ENCODE data around the gene PLCG2. TPM values are rescaled to one million over a fixed set of nuclear protein-coding genes. Genes with fewer than 3 reads are reported as not detected.

Gene PLCG2
- total RNA-seq, 1 donor from 2014 or later = 1.7 TPM

- Mint-ChIP-seq H3K27ac (ENCODE audit: unreplicated experiment) (no peak overlapping the region), H3K9me3 (peaks cover 5% of the 10 kb centered on the region), H3K36me3 (ENCODE audit: low read depth) (no peaks in the 10 kb centered on the region), H3K27me3 (ENCODE audit: low read depth) (peaks cover 9% of the 10 kb centered on the region), H3K4me1 (peaks cover 13% of the 10 kb centered on the region), H3K4me3 (no peak overlapping the region)
- TF ChIP-seq, protein P1, sequence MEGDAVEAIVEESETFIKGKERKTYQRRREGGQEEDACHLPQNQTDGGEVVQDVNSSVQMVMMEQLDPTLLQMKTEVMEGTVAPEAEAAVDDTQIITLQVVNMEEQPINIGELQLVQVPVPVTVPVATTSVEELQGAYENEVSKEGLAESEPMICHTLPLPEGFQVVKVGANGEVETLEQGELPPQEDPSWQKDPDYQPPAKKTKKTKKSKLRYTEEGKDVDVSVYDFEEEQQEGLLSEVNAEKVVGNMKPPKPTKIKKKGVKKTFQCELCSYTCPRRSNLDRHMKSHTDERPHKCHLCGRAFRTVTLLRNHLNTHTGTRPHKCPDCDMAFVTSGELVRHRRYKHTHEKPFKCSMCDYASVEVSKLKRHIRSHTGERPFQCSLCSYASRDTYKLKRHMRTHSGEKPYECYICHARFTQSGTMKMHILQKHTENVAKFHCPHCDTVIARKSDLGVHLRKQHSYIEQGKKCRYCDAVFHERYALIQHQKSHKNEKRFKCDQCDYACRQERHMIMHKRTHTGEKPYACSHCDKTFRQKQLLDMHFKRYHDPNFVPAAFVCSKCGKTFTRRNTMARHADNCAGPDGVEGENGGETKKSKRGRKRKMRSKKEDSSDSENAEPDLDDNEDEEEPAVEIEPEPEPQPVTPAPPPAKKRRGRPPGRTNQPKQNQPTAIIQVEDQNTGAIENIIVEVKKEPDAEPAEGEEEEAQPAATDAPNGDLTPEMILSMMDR (conservative IDR thresholded peaks at IDR 0.05) = no peak
- DNase-seq (ENCODE audit: low read depth, low spot score) = no peak
These were observed 38.2 kb downstream of the PLCG2 start for GRCh38 chr16:81817296-81817695.

DNA sequence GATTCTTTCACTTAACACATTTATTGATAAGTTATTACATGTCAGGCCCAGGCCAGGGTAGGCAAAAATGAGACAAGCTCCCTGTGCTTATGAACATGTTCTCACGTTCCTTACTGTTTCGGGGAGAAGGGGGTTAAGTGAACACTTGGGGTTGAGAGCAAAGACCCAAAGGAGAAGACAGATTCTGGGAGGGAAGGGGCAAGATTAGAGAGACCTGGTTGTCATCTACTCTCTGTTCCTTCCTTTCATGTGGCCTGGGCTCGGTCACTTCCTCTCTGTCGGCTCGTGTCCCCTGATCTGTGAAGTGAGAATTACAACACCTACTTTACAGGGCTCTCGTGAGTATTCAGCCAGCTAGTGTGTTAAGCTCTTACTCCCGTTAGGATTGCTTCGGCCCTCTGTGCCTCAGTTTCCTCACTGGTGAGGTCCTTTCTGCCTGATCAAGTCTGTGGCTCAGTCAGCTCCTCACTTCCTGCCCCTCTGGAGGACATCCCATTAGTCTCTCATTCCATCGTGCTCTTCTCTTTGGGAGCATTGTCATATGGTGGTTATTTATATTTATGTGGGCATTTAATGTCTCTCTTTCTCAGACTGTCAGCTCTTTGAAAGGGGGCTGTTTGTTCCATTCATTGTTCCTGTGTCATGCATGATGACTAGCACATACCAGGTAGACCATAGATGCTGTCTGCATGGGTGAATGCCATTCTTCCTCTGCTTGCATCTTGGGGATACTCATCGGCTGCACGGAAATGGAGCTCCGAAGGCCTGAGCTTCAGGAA, 38.9 kb downstream of the PLCG2 start:
- peaks cover 9% of the 10 kb centered on the region for H3K27me3 Mint-ChIP-seq (ENCODE audit: low read depth)
- no peaks in the 10 kb centered on the region for H3K36me3 Mint-ChIP-seq (ENCODE audit: low read depth)
- H3K27ac Mint-ChIP-seq (ENCODE audit: unreplicated experiment) = no peak overlapping the region
- DNase-seq (ENCODE audit: low read depth, low spot score) = no peak
- no peak overlapping the region for H3K4me3 Mint-ChIP-seq
- peaks cover 13% of the 10 kb centered on the region for H3K4me1 Mint-ChIP-seq
- H3K9me3 Mint-ChIP-seq = peaks cover 1% of the 10 kb centered on the region
- TF ChIP-seq, protein P1 (conservative IDR thresholded peaks at IDR 0.05) = no peak

DNA sequence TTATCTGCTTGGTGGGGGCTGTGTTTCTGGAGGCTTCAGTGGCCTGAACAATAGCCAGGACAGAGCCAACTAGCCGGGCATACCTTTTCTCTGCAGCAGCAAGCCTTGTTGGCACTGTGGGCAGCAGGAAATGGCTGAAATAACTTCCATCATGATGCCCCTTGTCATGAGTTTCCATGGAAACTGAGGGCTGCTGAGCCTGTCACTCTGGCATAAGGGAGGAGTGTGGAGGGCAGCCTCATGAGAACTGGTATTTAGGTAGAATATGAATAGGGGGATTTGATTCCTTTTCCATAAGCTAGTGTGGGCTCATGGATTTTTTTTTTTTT, 39.4 kb downstream of the PLCG2 start:
- DNase-seq (ENCODE audit: low read depth, low spot score) = no peak
- peaks cover 13% of the 10 kb centered on the region for H3K4me1 Mint-ChIP-seq
- no peak overlapping the region for H3K4me3 Mint-ChIP-seq
- no peaks in the 10 kb centered on the region for H3K36me3 Mint-ChIP-seq (ENCODE audit: low read depth)
- TF ChIP-seq, protein P1 (conservative IDR thresholded peaks at IDR 0.05) = no peak
- H3K27me3 Mint-ChIP-seq (ENCODE audit: low read depth) = peaks cover 8% of the 10 kb centered on the region
- H3K9me3 Mint-ChIP-seq = no peaks in the 10 kb centered on the region
- H3K27ac Mint-ChIP-seq (ENCODE audit: unreplicated experiment) = no peak overlapping the region

DNA sequence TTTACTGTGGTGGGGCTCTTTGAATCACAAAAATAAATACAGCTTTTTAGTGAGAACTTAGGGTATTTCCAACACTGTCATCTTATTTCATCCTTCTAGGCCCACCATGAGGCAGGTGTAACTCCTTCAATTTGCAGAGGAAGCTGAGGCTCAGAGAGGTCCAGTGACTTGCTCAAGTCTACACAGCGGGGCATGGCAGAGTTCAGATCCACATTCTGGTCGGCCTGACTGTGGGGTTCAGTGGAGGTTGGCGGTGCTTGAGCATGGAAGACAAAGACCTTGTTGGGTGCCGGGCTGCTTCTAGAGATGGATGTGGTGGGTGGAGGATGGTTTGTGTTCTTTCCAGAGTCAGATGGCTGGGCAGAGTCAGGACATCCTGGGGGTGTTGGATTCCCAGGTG, 39.8 kb downstream of the PLCG2 start:
- Mint-ChIP-seq H3K4me1 (peaks cover 13% of the 10 kb centered on the region), H3K9me3 (no peaks in the 10 kb centered on the region), H3K27ac (ENCODE audit: unreplicated experiment) (no peak overlapping the region), H3K4me3 (no peak overlapping the region), H3K36me3 (ENCODE audit: low read depth) (no peaks in the 10 kb centered on the region), H3K27me3 (ENCODE audit: low read depth) (peaks cover 5% of the 10 kb centered on the region)
- DNase-seq (ENCODE audit: low read depth, low spot score) = no peak
- TF ChIP-seq, protein P1 (conservative IDR thresholded peaks at IDR 0.05) = no peak

DNA sequence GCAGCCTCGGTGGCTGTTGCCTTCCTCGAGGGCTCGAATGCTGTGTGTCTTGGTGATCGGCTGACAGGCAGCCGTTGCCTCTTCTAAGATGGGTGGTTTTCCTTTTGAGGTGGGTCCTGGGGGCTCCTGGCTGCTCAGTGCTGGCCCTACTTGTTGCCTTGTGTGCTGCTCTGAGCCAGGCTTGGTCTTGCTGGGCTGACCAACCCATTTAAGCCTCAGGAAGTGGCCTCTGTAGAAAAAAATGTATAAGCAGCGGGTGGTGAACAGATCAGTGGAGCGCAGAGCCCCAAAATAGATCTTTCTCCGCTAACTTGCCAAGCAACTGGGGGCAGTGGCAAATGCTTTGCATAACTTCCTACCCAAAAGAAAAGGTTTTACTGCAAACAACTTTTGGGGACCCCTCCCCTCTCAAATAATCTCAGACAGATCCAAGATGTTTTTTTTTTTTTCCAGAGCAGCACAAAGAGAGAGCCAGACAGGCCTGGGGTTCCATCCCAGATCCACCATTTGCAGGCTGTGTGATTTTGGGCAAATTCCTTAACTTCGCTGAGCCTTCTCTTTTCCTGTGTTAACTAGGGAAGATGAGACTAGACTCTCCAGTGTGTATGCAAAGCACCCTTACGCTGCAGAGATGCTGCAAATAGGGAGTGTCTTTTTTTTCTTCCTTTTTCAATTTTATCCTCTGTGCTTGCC, 42.5 kb downstream of the PLCG2 start:
- H3K4me1 Mint-ChIP-seq = peaks cover 13% of the 10 kb centered on the region
- no peaks in the 10 kb centered on the region for H3K36me3 Mint-ChIP-seq (ENCODE audit: low read depth)
- H3K27me3 Mint-ChIP-seq (ENCODE audit: low read depth) = no peaks in the 10 kb centered on the region
- H3K27ac Mint-ChIP-seq (ENCODE audit: unreplicated experiment) = no peak overlapping the region
- no peaks in the 10 kb centered on the region for H3K9me3 Mint-ChIP-seq
- no peak overlapping the region for H3K4me3 Mint-ChIP-seq
- no peak for DNase-seq (ENCODE audit: low read depth, low spot score)
- TF ChIP-seq, protein P1 (conservative IDR thresholded peaks at IDR 0.05) = no peak

Measured in neural crest cell (in vitro differentiated cells).